ENCODE results near the gene IFI27L1.
A peak's percentile ranks its signal among the peaks of the same experiment; 100 is the strongest.
"Not testable (repeated sequence)": the region's sequence is repeated elsewhere in the genome, so short reads cannot be mapped to it uniquely, and the experiment has no call there.

Gene IFI27L1

DNA sequence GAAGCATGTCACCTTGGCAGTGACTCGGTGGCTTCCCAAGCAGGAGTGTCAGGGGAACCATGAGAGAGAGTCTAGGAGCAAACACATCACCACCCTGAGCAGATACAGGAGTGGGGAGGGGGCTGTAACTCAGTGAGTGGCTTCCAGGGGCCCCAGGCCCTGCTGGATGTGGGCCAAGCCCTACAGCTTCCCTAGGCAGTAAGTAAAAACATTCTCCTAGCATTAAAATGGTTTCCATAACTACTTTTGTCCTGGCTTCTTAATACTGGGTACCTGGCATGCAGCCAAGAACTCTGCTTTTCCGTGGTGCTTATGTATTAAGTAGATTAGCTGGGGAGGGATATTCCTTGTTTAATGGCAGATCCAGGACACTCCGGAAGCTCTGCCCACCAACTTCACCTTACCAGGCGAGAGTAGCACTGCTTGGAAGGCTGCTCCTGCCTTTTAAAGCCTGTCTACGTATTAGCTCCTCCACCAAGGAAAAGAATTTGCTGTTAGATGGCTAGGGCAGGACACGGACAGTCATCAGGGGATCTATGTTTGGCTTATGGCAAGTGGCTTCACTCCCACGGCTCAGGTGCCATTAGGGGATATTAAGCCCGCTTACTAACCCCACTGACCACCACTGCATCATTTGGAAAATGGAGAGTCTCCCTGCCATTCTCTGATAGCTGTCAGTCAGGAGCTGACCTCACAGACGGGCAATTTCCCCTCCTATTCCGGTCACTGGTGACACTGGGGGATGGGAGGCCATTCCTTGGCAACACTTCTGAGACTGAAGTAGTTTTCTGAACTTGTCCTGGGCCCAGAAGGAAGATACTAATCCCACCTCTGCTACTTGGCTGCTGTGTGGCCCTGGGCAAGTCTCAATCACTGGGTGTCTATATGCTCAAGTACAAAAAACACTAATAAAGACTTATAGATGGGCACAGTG lies 32.2 kb upstream of the IFI27L1 start:
- no peak for DNase-seq

DNA sequence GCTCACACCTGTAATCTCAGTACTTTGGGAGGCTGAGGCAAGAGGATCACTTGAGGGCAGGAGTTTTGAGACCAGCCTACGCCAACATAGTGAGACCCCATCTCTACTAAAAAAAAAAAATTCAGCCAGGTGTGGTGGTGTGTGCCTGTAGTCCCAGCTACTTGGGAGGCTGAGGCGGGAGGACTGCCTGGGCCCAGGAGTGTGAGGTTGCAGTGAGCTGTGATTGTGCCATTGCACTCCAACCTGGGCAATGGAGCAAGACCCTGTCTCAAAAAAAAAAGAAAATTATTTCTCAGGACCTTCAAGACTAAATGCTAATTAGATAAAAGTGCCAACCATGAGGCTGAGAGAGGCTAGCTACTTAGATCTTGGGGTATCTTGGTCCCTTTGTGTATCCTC lies 31.5 kb upstream of the IFI27L1 start:
- no peak for DNase-seq

DNA sequence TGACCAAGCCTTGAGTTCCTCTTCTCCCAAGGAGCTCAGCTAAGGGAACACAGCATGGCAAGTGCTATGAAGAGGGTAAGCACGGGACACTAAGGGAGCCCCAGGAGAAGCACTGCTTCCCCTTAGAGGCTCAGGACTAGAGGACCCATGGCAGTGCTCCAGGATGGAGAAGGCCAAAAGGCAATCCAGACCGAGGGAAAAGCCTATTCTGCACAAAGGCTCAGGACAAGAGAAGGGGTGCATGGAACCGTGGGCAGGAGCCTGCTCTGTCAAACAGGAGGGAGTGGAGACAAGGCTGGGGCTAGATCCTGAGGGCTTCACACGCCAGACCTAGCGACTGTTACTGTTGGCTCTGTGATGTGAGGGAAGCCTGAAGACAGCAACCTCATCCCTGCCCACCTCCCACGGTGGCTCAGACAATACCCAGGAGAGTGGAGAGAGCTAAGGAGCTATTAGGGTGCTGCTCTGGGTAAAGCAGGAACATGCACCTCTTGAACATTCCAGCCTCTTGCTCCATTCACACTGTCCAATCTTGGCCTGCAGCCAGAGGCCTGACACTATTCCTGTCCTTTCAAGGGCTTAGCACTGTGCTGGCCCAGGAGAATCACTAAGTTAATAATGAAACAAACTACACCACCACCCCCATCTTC lies 30.8 kb upstream of the IFI27L1 start:
- no peak for DNase-seq

DNA sequence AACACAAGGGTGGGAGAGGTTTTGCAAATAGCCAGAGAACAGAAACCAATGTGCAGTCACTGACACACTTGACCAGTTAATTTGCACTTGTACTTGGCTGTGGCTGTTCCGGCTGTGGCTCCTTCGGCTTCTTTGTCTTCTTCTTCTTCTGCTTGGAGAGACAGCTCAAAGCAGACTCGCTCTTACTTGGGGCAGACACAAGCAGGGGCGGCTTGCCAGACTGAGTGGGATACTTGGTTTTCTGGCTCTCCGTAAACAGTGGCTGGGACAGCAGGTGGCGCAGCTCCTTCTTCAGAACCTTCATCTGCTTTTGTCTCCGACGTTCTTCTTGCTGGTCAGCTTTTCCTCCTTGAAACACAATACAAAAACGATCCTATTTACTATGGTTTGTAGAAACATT lies 30.0 kb upstream of the IFI27L1 start:
- peak; percentile 35 for DNase-seq

DNA sequence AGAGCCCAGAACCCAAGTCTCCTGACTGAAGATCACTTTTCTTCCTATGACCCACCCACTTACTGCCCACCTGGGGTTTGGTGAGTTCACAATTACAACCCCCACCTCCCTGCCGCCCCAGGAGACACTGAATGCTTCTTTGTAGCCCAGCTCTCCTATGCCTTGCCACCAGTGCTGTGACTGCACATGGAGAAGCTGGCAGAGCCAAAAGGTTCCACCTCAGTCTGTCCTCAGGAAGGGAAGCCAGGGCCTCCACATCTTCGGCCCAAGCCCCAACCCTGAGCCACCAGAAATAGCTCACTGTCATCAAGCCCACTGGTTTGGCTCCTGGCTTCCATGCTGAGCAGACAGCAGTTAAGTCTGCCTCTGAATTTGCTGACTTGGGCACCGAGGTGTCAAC lies 29.3 kb upstream of the IFI27L1 start:
- DNase-seq = no peak

DNA sequence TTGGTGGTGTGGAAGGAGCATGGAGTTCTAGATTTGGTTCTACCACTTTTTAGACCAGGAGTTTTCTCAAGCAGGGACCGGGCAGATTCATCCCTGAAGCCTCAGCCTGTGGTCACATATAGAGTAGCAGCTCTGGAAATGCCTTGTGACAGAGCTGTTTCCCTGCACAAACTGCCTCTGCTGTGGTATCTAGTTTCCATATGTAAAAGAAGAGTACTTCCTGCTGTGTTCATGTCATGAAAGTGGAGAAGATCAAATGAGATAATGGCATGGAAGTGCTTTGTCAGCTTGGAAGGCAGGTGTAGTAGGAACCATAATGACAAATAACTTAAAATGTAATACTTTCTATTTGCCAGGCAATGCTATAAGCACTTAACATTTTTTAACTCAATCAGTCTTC lies 28.9 kb upstream of the IFI27L1 start:
- DNase-seq = no peak

DNA sequence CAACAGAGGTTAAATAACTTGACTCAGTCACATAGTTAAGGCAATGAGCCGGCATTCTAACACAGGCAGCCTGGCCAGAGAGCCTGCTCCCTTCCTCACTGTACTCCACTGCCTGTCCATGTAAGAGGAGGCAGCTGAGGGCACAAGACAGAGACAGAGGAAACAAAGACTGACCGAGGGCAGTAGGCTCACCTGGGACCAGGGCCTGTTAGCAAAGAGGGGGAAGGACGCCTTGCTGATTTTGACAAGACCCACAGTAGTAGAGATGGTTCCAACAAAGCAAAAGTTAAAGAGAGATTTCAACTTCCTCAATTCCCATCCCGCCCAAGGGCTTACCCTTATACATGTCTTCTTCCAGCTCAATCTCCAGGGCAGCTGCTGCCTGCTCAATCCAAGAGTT lies 28.4 kb upstream of the IFI27L1 start:
- no peak for DNase-seq

DNA sequence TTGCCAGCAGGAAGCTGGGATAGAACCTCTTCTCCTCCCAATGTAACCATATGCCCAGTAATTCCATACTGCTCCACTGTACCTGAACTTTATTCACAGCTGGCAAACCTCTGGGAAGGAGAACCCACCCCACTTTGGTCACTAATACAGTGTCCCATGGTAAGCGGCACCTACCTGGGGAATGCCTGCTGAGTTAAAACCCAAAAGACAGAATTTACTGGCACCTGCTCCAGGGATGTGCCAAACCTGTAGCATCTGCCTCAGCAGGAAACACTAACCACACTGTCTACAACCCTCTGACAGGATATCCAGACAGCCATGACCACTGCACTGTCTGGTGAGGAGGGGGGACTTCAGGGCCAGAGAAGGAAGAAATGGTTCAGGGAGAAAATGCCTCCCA lies 26.7 kb upstream of the IFI27L1 start:
- DNase-seq = no peak

DNA sequence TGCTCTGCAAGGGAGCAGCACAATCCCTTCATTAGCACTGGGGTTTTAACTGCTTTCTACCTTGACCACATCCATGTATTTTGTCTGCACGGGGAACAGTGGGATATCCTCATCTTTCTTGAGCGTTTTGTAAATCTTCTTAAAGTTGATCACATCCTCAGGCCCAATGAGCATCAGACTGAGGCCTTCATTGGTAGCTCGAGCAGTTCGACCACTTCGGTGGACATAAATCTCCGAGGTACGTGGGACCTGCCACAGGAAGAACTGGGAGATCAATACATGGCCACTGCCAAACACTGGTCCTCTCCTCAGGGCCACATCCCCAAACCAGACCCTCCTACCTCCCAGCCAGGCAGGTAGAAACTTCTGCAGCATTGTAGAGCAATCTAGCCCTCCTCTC lies 26.2 kb upstream of the IFI27L1 start:
- no peak for DNase-seq

DNA sequence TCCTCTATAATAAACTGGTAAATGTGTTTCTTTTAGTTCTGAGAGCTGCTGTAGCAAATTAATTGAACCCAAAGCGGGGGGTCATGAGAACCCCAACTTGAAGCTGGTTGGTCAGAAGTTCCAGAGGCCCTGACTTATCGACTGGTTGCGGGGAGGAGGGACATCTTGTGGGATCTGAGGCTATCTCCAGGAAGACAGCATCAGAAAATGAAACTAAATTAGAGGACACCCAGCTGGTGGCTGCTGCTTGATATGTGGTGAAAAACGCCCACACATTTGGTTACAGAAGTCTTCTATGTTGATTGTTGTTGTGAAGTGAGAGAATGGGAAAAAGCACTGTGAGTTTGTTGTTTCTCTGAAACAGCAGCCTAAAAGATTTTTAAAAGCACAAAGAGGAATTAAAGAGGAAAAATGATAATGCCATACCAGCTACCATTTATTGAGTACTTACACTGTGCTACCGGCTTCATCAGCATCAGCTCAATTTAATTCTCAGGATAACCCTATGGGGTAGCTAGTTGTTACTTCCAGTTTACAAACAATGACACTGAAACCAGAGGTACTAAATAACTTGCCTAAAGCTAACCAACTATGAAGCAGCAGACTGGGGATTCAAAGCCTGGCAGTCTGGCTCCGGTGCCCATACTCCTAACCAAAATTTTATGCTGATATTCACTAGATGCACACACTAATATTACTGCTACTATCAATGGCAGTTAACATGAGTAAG lies 24.4 kb upstream of the IFI27L1 start:
- no peak for DNase-seq

DNA sequence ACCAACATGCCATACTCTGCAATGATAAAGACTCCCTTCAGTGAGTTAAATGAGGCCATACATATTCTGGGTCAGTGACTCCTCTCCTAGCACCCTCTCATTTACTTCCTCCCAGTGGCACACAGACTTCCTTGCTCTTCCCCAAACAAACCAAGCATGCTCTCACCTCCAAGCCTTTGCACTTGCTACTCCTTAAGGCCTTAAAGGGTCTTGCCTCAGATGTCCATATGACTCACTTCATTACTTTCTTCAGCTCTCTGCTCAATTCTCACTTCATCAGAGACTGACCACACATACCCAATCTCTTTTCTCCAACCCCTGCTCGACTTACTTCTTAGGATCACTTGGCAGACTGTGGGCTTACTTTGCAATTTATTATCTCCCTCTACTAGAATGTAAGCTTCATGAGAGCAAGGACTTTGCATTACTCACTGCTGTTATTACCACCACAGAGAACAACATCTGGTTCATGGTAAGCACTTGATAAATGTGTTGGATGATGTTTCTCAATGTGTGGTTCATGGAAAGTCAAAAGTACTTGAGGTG lies 22.9 kb upstream of the IFI27L1 start:
- no peak for DNase-seq

DNA sequence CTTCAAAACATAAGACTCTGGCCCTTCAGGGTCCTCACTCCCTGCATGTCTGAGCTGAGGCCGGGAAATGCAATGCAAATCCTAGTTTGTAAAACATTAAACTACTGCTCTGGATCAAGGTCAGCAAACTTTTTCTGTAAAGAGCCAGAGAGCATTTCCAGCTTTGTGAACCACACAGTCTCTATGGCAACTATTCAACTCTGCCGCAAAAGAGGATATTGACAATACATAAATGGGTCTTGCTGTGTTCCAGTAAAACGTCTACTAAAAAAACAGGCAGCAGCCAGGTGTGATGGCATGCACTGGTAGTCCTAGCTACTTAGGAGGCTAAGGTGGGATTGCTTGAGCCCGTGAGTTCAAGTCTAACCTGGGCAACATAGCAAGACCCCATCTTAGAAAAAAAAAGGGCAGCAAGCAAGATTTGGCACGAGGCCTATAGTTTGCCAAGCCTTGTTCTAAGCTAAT lies 22.4 kb upstream of the IFI27L1 start:
- DNase-seq = no peak

DNA sequence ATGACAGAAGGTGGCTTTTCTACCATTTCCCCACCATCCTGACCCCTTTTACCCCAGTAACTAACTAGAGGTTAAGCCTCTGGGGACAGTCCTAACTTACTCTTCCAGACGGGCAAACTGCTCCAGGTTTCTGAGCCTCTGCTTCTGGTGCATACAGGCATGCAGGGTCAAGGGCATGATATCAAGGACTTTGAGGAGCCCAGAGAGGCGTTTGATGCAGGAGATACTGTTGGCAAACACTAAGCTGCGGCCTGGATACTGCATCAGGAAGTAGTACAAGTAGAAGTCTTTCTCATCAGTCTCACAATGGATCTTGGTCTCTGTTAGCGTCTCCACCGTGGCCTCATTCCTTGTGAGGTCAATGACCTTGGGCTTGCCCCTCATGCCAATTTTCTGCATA lies 21.1 kb upstream of the IFI27L1 start:
- DNase-seq = no peak

DNA sequence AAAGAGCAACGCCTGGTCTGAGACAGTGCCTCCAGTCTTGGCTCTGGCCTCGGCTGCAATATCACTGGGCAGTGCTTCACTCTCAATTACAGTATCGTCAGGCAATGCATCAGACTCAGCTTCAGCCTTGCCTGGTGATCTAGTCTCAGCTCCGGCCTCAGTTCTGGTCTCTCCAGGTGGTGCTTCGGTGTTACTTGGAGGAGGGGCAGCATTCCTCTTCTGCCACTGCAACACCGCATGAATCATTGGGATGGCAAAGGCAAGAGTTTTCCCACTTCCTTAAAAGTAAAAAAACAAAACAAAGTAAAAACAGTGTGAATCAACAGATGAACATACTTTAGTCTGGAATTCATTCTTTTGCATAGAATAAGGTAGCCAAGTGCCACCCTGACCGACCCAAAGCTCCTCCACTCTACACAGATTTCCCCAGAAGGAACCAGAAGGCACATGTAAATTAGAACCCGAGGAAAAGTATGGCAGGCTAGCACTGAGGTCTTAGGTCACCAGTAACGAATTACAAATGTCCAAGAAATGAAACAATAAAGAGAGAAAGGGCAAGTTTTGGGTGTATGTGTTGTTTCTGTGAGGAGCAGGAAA lies 18.7 kb upstream of the IFI27L1 start:
- DNase-seq = peak; percentile 61

DNA sequence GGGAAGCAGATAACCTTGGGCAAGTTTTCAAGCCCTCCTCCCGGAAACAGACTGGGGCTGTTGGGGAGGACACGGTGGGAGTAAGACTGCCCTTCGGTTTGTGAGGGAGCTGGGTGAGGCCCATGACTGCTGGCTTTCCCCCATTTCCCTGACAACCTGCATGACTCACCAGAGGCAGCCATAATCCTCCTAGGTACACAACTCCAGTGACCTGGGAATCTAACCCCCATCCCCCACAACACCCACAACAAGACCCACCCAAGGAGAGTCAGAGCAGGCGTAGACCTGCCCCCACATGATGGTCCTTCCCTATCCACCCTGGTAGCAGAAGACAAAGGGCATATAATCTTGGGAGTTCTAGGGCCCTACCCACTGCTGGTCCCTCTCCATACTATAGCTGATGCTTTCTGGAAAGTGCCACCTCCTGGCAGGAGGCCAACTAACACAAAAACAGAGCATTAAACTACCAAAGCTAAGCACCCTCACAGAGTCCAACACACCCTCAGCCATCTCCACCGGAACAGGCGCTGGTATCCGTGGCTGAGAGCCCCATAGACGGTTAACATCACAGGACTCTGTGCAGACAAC lies 14.9 kb upstream of the IFI27L1 start:
- DNase-seq = no peak

DNA sequence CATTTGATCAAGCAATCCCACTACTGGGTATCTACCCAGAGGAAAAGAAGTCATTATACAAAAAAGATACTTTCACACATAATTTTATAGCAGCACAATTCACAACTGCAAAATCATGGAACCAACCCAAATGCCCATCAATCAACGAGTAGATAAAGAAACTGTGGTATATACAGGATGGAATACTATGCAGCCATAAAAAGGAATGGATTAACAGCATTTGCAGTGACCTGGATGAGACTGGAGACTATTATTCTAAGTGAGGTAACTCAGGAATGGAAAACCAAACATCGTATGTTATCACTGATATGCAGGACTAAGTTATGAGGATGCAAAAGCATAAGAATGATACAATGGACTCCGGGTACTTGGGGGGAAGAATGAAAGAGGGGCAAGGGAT lies 9.0 kb upstream of the IFI27L1 start:
- not testable (repeated sequence) for DNase-seq

DNA sequence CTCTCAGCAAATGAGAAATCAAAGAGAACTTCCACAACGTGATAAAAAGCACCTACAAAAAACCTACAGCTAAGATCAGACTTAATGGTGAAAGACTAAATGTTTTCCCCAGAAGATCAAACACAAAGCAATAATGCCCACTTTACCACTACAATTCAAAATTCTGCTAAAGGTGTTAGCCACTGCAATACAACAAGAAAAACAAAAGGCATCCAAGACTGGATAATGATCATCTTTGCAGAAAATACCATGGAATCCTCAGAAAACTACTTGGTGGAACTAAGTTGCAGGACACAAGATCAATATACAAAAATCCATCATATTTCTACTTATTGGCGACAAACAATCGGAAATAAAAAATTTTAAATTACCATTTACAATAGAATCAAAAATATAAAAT lies 6.6 kb upstream of the IFI27L1 start:
- DNase-seq = no peak

DNA sequence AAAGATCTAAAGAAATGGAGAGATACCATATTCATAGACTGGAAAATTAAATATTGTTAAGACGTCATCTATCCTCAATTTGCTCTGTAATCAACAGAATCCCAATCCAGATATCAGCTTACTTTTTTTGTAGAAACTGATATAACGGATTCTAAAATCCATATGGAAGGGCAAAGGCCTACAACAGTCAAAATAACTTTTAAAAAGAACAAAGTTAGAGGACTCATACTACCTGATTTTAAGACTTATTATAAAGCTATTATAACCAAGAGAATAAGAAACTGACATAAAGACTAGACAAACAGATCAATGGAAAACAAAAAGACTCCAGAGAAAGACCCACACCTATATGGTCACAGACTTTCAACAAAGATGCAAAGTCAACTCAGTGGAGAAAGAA lies 6.1 kb upstream of the IFI27L1 start:
- DNase-seq = no peak

DNA sequence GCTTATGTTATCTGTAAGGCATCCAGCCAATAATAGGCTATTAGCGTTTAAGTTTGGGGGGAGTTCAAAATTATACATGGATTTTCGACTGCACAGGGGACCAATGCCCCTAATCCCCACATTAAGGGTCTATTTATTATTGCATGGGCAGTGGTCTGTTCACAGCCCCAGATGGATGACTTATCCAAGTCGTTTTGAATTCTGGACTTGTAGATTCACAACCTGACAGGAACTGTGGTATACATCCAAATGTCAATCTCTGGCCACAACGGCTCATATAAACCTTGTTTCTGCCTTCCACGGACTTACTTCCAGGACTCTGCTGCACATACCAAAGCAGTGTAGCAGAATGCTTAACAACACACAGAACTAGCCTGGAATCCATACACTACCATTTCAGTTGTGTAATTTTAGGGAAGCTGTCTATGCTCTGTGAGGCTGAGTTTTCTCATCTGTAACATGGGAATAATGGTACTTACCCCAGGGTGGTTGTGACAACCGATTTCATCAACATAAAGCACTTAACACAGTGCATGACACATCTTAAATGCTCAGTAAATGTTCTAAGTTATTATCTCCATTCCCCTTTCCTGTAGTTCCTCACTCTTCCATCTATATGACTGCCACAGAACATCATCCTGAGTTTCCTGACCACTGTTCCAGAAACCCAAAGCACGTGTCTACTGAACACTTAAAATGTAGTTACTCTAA lies 3.8 kb upstream of the IFI27L1 start:
- DNase-seq = no peak

DNA sequence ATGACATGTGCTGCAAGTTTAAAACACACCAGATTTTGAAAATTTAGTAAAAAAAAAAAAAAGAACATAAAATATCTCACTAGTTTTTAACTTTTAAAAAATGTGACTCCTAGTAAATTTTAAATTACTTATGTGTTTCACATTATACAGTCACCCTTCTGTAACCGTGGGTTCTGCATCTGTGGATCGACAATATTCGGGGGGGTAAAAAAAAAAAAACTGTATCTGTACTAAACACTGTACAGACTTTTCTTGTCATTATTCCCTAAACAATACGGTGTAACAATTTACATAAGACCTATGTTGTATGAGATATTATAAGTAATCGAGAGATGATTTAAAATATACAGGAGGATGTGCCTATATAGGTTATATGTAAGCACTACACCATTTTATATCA lies 3.3 kb upstream of the IFI27L1 start:
- DNase-seq = no peak

DNA sequence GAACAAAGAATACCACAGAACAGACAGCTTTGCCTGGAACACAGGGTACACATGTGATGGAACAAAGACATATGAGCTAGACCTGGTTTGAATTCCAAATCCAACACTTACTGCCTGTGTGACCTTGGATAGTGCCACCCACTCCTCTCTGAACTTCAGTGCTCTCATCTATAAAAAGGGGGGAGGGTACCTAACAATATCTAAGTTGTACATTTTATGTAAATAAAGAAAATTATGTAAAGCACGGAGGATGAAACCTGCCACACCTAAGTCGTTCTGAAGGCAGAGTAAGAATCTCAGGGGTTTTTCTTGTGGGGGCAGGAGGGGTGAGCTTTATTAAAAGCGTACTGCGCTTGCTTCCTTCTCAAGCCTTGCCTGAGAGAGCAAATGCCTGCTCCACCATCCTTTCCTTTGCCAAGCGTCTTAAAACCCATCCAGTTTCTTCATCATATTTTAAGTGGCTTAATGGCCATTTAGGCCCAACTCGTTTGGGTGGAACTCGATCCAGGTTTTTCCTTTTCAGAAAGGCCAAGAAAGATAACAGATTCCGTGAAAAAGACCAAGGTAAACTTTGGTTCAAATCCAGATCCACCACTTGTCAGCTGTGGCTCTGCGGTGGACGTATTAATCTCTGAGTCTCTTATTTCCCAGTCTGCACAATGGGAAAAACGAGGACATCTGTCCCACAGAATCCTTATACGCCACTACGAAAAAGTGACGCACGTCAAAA lies 1.1 kb upstream of the IFI27L1 start:
- peak; percentile 28 for DNase-seq

Data from fibroblast of upper back skin (primary cell).